ENCODE results near the gene SCD.
"Not testable (repeated sequence)": the region's sequence is repeated elsewhere in the genome, so short reads cannot be mapped to it uniquely, and the experiment has no call there.

Gene SCD

GRCh38 chr10:100362570-100363496 lies 15.8 kb downstream of the SCD start:
- DNase-seq (ENCODE audit: low spot score) = no peak

GRCh38 chr10:100364175-100364574 lies 17.1 kb downstream of the SCD start:
- DNase-seq (ENCODE audit: low spot score) = no peak

GRCh38 chr10:100364735-100365391 lies 17.8 kb downstream of the SCD start:
- DNase-seq (ENCODE audit: low spot score) = peak; percentile 89

- no peak for DNase-seq (ENCODE audit: low spot score)
Observed at GRCh38 chr10:100368721-100369120, 21.7 kb downstream of the SCD start.

- peak; percentile 74 for DNase-seq (ENCODE audit: low spot score)
Observed at GRCh38 chr10:100370714-100371481, 23.9 kb downstream of the SCD start.

GRCh38 chr10:100371482-100372027 lies 24.5 kb downstream of the SCD start:
- no peak for DNase-seq (ENCODE audit: low spot score)

- DNase-seq (ENCODE audit: low spot score) = no peak
Observed at GRCh38 chr10:100372415-100373297, 25.6 kb downstream of the SCD start.

GRCh38 chr10:100373298-100374199 lies 26.5 kb downstream of the SCD start:
- peak; percentile 96 for DNase-seq (ENCODE audit: low spot score)

GRCh38 chr10:100374200-100374655 lies 27.2 kb downstream of the SCD start:
- no peak for DNase-seq (ENCODE audit: low spot score)

- not testable (repeated sequence) for DNase-seq (ENCODE audit: low spot score)
Observed at GRCh38 chr10:100374677-100375353, 27.8 kb downstream of the SCD start.

GRCh38 chr10:100376656-100377055 lies 29.6 kb downstream of the SCD start:
- not testable (repeated sequence) for DNase-seq (ENCODE audit: low spot score)

- no peak for DNase-seq (ENCODE audit: low spot score)
Observed at GRCh38 chr10:100377830-100378229, 30.8 kb downstream of the SCD start.

- no peak for DNase-seq (ENCODE audit: low spot score)
Observed at GRCh38 chr10:100380400-100380799, 33.4 kb downstream of the SCD start.

GRCh38 chr10:100382553-100382952 lies 35.5 kb downstream of the SCD start:
- DNase-seq (ENCODE audit: low spot score) = no peak

GRCh38 chr10:100383251-100383650 lies 36.2 kb downstream of the SCD start:
- no peak for DNase-seq (ENCODE audit: low spot score)

- DNase-seq (ENCODE audit: low spot score) = no peak
Observed at GRCh38 chr10:100391163-100392002, 44.4 kb downstream of the SCD start.

- DNase-seq (ENCODE audit: low spot score) = no peak
Observed at GRCh38 chr10:100392686-100393003, 45.6 kb downstream of the SCD start.

- DNase-seq (ENCODE audit: low spot score) = no peak
Observed at GRCh38 chr10:100395626-100396025, 48.6 kb downstream of the SCD start.

GRCh38 chr10:100396605-100397004 lies 49.6 kb downstream of the SCD start:
- no peak for DNase-seq (ENCODE audit: low spot score)

Measured in LoVo (cell line).